ENCODE measurements around the gene CDKN2B-AS1. TPM values are rescaled to one million over a fixed set of nuclear protein-coding genes. Genes with fewer than 3 reads are reported as not detected.

The CDKN2B-AS1 gene
- total and polyA plus RNA-seq, 2 donors from 2014 or later = 0.82 TPM; not detected in 1

GRCh38 chr9:21970800-21971640 is 23.6 kb upstream of the CDKN2B-AS1 start:
- FAIRE-seq (no peak), DNase-seq (peak in 3 of 5 donors; percentile 30 to 55 (median 36))
- Histone ChIP-seq H3K36me3 (ENCODE audit: control insufficient read depth in 2 of 3, insufficient read depth in 3 of 3, low read length in 3 of 3) (no peaks in the 10 kb centered on the region), H3K4me1 (ENCODE audit: control insufficient read depth in 2 of 3, insufficient read depth in 2 of 3, low read depth in 1 of 3, low read length in 3 of 3) (peaks cover 0 to 11% (median 5%) of the 10 kb centered on the region in 3 donors), H3K27ac (ENCODE audit: low read depth in 2 of 2, low read length in 2 of 2) (no peak overlapping the region), H3K4me3 (ENCODE audit: low read length in 3 of 3) (no peak overlapping the region), H3K9ac (ENCODE audit: low read length in 3 of 3) (no peak overlapping the region), H3K27me3 (ENCODE audit: control insufficient read depth, insufficient read depth, low read length) (peaks cover 86% of the 10 kb centered on the region), H3K9me3 (ENCODE audit: control insufficient read depth in 2 of 3, insufficient read depth in 1 of 3, low read length in 3 of 3) (no peaks in the 10 kb centered on the region)
- intact Hi-C loops (cut with DNase I) = no loop called here
- TF ChIP-seq CTCF (IDR thresholded peaks at IDR 0.05; ENCODE audit: borderline replicate concordance, extremely low read depth, insufficient read depth) = no peak

- H3K4me3 ChIP-seq (ENCODE audit: low read length in 3 of 3) = no peak overlapping the region
- no peak for TF ChIP-seq CTCF (IDR thresholded peaks at IDR 0.05; ENCODE audit: borderline replicate concordance, extremely low read depth, insufficient read depth)
- no peak overlapping the region for H3K27ac ChIP-seq (ENCODE audit: low read depth in 2 of 2, low read length in 2 of 2)
- intact Hi-C loops (cut with DNase I) = no loop called here
- FAIRE-seq = no peak
- peaks cover 88% of the 10 kb centered on the region for H3K27me3 ChIP-seq (ENCODE audit: control insufficient read depth, insufficient read depth, low read length)
- H3K9me3 ChIP-seq (ENCODE audit: control insufficient read depth in 2 of 3, insufficient read depth in 1 of 3, low read length in 3 of 3) = no peaks in the 10 kb centered on the region
- H3K36me3 ChIP-seq (ENCODE audit: control insufficient read depth in 2 of 3, insufficient read depth in 3 of 3, low read length in 3 of 3) = no peaks in the 10 kb centered on the region
- DNase-seq = no peak
- H3K9ac ChIP-seq (ENCODE audit: low read length in 3 of 3) = no peak overlapping the region
- H3K4me1 ChIP-seq (ENCODE audit: control insufficient read depth in 2 of 3, insufficient read depth in 2 of 3, low read depth in 1 of 3, low read length in 3 of 3) = peaks cover 0 to 11% (median 5%) of the 10 kb centered on the region in 3 donors
Measured at GRCh38 chr9:21972361-21972760, 22.2 kb upstream of the CDKN2B-AS1 start.

- no peaks in the 10 kb centered on the region for H3K36me3 ChIP-seq (ENCODE audit: control insufficient read depth in 2 of 3, insufficient read depth in 3 of 3, low read length in 3 of 3)
- TF ChIP-seq CTCF (IDR thresholded peaks at IDR 0.05; ENCODE audit: borderline replicate concordance, extremely low read depth, insufficient read depth) = no peak
- H3K9me3 ChIP-seq (ENCODE audit: control insufficient read depth in 2 of 3, insufficient read depth in 1 of 3, low read length in 3 of 3) = no peaks in the 10 kb centered on the region
- H3K9ac ChIP-seq (ENCODE audit: low read length in 3 of 3) = no peak overlapping the region
- peaks cover 75% of the 10 kb centered on the region for H3K27me3 ChIP-seq (ENCODE audit: control insufficient read depth, insufficient read depth, low read length)
- FAIRE-seq (no peak), DNase-seq (no peak)
- peaks cover 0 to 11% (median 5%) of the 10 kb centered on the region in 3 donors for H3K4me1 ChIP-seq (ENCODE audit: control insufficient read depth in 2 of 3, insufficient read depth in 2 of 3, low read depth in 1 of 3, low read length in 3 of 3)
- H3K4me3 ChIP-seq (ENCODE audit: low read length in 3 of 3) = no peak overlapping the region
- H3K27ac ChIP-seq (ENCODE audit: low read depth in 2 of 2, low read length in 2 of 2) = no peak overlapping the region
- intact Hi-C loops (cut with DNase I) = no loop called here
Measured at GRCh38 chr9:21974343-21974721, 20.3 kb upstream of the CDKN2B-AS1 start.

All from kidney (tissue), 14 donors.